Activated T-helper 1 cell treated with Interleukin-2 at 50 U/mL for 16 hours (primary cell): ENCODE measurements around the gene FBXL5.

Experiments
- DNase-seq: peaks from one replicate; pipeline ENCODE4 v3.0.0-alpha.2; 2020; ENCODE audit warnings: low read depth

The FBXL5 gene

DNA sequence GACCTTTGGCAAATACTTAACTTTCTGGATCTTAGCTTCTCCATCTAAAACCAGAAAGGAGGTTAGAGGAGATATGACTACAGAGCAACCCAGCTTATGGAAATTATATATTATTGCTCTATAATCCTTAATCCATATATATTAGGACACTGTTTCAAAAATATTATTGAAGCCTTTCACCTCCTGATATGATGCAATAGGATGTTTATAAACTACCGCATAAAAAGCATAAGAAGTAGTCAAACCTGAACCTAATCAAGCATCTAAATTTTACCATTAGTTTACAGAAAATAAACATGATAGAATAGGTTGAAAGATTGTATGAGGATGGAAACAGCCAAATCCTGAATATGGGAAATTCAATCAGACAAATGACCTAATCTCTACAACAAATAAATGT lies 20.9 kb upstream of the FBXL5 start:
- DNase-seq = no peak

DNA sequence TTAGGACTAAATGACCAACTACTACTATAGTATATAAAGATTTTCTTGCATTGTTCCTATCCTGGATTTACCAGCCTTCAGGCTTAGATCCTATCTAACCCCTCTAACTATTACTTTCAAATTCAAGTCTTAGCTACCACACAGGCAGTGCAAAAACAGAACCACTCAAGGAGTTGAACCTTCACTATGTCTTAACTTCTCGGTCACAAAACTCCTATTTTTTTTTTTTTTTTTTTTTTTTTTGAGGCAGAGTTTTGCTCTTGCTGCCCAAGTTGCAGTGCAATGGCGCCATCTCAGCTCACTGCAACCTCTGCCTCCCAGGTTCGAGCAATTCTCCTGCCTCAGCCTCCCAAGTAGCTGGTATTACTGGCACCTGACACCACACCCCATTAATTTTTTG lies 20.2 kb upstream of the FBXL5 start:
- no peak for DNase-seq

DNA sequence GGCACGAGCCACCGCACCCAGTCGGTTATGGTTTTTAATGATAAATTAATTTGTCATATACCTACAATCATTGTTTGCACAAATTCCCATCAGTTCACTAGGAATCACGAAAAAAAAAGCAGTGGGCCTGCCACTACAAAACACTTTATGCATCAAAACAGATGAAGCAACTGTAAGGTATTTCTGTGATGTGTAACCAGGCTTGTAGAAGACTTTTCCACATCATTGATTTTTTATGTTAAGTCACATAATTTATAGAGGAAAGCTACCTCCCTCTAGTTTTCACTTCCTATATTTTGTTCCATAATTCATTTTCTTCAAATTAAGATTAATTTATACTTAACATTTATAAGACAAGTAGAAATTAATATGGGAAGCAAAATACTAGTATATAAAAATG lies 19.8 kb upstream of the FBXL5 start:
- no peak for DNase-seq

DNA sequence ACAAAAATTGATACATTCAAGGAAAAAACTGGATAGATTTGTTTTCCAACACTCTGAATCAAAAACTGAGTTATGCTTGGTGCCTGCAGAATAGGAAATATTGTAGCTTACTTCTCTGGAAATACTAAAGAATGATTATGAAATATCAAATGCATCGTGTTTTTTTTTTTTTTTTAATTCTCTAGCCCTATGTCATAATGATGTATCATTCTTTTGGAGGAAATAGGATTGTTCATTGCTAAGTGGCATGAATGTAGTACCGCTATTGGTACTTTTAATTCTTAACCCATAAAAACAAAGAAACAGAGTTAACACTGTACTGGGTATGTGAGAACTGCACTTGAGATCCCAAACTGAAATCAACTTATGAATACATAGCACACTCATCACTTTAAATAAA lies 18.9 kb upstream of the FBXL5 start:
- DNase-seq = no peak

DNA sequence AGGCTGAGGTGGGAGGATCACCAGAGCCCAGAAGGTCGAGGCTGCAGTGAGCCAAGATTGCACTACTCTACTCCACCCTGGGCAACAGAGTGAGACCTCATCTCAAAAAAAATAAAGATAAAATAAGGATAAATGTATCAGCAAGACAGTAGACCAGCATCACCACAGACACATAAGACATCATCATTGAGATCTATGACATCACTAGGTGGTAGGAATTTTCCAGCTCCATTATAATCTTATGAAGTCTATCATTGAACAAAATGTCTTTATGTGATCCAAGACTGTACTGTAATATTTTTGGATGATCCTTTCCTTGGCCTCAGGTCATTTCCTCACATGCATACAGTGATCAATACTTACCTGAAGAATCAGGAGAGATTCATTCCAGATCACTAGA lies 18.2 kb upstream of the FBXL5 start:
- no peak for DNase-seq

DNA sequence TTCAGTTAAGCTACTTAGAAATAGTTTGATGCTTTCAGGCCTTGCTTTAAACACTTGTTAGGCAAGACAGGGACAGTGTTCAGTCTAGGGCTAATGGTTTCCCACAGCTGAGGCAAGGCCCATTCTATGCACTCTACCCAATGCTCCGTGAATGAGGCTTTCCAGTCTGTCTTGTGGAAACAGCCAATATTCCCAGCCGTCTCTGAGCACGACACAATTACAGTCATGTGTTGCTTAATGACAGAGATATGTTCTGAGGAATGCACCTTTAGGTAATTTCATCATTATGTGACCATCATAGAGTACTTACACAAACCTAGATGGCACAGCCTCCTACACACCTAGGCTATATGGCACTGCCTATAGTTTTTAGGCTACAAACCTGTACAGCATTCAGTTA lies 16.9 kb upstream of the FBXL5 start:
- no peak for DNase-seq

DNA sequence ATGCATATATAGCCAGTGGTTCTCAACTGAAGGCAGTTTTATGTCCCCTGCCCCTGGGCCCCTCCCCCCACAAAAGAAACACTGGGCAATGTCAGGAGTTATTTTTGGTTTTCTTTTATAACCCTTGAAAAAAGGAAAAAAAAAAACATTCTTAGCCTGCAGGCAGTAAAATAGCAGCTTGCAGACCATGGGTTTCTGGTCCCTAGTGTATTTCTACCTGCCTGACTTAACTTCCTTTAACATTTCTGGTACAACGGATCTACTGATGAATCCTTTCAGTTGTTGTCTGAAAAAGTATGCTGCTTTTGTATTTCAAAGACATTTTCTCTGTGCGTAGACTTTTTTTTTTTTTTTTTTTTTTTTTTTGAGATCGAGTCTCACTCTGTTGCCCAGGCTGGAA lies 15.4 kb upstream of the FBXL5 start:
- no peak for DNase-seq

DNA sequence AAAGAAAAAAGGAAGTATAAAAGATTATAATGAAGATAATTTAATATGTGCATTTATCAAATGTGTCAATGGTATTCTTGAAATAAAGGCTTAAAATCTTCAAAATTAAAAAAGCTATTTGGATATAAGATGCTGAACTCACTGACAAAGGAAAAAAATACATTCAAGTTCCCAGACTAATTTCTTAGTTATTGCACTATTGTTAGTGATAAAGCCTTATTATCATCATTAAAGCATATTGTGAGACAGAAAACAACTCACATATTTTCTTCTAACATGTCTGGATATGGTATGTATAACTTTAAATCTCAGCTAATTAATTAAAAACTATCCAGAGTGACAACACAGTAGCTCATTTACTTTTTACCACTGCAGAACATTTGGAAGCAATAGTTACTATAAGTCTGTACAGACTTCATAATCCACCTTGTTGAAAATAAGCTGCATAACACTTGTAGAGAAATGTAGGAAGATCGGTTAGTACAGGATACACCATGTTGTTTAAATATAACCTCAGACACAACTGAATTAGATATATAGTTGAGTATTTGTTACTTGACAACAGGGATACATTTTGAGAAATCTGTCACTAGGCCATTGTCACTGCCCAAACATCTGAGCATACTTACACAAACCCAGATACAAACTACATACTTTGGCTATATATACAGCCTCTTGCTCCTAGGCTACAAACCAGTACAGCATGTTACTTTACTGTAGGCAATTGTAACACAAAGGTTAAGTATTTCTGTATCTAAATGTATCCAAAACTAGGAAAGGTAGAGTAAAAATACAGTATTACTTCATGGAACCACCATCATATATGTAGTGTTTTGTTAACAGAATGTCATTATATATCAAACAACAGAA lies 13.6 kb upstream of the FBXL5 start:
- DNase-seq = no peak

DNA sequence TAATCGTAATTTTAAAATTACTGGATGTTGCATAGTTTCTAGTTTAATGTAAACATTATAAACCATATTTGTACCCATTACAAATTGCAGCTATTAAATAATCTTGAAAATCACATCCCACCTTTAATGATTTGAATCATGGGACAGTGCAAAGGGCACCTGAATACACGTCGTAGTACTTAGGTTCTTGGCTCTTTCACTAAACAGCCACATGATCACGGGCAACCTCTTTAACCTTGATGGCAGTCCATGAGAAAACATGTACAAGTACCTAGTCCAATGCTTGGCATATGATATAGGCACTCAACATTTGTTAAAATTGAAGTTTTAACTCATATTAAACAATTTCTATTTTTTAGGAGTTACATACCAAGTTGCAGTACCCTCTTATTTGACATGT lies 11.8 kb upstream of the FBXL5 start:
- DNase-seq = no peak

DNA sequence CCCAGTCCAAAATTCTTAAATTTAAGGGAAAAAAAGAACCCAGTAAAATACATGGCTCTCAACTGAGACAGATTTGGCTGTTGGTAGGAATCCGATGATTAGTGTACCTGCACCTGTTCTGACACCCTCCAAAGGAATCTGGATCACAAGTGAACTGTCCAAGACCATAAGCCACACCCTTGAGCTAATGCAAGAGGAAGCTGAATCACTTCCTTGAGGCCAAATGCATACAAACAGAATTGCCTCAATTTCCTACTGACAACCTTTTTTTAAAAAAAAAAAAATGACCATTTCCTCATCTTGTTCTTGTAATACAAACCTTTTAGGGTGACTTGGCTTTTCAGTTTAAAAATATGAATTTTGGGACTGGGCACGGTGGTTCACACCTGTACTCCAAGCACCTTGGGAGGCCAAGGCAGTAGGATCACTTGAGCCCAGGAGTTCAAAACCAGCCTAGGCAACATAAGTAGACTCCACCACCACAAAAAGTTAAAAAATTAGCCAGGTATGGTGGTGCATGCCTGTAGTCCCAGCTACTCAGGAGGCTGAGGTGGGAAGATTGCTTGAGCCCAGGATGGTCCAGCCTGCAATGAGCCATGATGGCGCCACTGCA lies 10.7 kb upstream of the FBXL5 start:
- no peak for DNase-seq

DNA sequence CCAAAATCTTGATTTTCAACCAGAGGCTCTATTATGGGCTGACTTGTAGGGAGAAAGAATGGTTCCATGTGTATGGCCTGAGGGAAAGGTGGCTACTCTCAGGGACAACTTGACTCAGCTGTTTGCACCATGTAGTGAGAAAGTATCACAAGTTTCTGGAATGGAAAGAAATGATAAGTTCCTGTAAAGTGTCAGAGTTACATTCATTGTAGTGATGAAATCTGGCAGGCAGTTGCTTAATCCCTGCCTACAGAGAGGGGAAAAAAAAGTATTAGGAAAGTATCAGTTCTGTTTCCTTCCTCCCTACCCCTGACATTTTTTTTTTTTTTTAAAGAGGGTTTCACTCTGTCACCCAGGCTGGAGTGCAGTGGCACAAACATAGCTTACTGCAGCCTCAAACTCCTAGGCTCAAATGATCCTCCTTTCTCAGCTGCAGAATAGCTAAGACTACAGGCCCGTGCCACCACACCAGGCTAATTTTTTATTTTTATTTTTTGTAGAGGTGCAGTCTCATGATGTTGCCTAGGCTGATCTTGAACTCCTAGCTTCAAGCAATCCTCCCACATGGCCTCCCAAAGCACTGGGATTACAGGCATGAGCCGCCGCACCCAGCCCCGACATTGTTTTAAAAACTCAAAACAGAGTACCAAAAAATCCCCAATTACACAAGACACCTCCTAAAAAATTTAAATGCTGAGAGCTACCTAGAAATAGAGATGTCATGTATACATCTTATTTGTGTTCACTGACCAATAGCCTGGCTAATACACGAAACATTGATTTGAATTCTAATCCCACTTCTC lies 4.8 kb upstream of the FBXL5 start:
- no peak for DNase-seq

DNA sequence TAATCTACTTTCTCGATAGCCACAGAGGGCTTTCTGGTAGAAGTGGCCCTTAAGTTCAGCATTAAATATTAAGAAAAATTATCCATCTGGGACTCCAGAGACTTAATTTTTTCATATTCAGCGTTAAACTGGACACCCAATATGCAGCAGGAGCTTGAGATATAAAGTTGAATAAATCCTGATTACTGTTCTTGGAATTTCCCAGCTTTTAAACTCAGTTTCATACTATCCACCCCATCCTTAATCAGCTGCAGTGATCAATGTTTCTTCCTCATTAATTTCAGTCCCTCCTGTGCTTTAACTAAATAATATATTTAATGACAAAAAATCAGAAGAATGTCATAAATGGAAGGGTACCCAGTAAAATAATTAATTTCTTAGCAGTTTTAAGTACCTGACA lies 3.6 kb upstream of the FBXL5 start:
- DNase-seq = no peak

DNA sequence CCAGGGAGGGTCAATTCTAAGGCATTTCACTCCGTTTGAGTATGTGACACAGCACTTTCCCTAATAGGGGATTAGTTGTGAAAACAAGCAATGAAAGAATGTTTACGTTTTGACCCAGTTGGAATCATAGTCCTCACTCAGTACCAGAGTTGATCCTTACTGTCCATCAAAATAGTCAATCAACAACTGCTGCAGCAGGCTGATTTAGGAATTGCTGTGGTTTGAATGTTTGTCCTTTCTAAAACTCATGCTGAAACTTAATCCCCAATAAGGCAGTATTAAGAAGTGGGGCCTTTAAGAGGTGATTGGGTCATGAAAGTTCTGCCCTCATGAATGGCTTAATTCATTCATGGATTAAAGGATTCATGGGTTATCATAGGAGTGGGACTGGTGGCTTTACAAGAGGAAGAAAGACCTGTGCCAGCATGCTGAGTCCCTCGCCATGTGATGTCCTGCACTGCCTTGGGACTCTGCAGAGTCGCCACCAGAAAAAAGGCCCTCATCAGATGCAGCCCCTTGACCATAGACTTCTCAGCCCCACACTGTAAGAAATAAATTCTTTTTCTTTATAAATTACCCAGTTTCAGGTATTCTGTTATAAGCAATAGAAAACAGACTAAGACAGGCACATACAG lies 3.1 kb upstream of the FBXL5 start:
- no peak for DNase-seq

DNA sequence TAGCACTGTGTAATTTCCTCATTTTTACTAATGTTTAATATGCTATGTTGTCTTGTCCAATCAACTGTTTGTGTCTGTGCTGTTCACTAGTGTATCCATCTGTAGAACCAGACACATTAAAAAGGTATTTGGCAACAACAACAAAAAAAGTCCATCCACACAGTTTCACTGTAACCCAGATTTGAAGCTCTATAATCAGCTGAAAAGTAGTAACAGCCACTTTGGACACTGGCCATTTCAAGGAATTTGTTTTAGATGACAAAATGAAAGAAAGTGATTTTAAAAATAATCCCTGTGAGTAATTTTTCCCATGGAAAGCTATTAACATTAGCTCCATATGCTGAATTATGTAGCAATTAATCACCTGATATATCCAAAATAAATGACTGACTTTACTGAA lies 2.2 kb upstream of the FBXL5 start:
- DNase-seq = no peak

DNA sequence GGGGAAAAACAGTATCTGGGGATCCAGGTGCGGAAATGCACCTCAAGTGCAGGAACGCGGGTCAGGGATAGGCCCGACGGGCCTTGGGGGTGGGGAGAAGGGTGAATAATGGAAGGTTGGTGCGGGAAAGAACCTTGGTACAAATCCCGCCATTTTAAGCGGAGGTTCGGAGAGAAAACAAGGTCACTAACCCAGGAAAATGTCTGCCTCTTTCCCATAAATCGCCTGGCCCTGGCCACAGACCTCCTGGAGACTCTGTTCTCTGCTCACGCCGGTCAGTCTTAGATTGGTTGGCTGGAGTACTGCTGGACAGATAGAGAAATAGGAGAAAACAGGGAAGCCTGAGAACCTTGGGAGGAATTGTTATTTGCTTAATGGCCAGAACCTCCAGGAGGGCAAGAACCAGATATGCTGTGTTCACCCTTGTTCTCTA lies 897 bp upstream of the FBXL5 start:
- DNase-seq = no peak

DNA sequence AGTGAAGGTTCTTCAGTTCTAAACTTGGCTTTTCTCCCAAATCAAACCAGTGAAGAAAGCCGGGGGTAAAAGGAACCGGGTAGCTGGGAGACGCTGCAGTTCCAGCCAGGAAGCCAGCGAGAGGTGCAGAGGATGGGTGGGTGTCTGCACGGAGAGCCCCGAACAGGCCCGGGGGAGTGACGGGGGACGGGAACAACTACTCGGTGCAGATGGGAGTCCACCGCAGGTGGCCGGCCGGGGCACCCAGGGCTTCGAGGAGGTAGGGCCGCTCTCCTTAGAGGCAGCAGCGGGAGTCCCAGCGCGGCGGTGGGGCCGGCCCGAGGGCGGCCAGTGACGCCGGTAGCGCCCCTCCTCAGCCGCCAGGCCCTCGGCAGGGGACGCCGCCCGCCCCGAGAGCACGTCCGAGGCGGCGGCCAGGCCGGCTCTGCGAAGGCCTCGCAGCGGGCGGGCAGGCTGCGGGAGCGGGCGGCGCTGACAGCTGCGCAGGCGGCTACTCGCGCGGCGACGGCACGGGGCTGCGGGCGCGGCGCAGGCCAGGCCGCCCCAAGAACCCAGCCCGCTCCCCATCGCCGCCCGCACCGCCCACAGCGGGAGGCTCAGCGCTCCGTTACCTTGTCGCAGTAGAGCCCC lies 449 bp downstream of the FBXL5 start:
- peak; percentile 19 for DNase-seq

DNA sequence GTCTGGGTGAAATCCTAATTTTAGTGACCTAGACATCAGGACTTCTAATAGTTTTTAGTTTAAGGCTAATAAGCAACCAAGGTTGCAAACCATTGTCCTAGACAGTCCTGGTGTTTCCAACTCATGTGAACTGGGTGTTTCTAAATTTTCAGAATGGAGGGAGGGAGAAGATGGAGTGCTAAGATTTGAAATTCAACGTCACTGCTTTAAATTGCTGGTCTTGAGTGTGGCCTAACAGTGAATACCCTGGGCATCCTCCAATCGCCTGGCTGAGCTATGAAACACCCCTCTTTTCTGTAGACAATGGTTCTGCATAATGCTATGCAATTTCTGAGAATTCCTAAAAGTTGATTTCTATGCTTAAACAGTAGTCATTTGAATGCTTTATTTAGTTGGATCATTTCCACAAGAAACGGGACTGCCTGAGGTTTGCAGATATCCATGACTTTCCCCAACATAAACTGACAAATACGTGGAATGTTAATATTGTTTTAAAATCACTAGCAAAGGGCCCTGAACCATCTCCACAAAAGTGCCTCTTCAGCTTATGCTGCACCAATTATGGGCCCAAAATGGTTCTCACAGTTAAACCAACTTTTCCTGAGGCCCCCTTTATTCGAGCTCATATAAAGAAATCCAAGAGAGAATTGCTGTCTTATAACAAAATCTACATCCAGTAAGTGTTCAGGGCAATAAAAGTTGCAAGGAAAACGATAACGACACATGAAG lies 1.1 kb downstream of the FBXL5 start:
- no peak for DNase-seq

DNA sequence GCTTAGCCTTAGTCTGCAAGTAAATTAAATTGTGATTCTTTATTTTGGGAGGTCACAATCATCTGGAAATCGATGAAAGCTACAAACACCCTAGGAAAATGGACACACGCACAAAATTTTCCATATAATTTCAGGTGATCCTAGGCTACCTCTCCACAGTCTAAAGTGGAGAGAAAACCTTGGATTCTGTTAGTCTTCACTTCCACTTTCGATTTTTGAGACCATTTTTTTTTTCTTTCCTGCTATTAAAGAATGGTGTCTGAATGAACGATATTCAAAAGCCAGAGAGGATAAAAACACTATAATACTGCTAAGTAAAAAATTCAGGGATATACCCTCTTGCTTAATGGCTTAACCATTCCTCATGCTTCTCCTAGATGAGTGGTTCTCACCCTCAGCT lies 1.7 kb downstream of the FBXL5 start:
- no peak for DNase-seq

DNA sequence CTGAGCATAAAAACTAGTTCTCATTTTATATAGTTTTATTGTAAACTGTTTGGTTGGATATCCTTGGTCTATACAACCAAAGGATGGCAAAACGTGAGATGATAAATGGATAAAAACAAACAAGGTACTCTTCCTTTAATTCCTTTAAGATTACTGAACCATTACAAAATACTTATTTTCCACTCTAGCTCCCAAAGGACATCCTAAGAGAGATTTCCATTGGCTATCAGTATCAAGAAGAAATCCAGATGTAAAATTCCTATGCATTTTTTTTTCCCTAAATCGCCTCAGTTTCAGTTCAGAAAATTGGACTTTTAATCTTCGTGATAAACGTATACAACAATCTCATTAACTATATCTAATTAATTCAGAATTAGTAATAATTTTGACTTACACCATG lies 2.3 kb downstream of the FBXL5 start:
- DNase-seq = no peak

DNA sequence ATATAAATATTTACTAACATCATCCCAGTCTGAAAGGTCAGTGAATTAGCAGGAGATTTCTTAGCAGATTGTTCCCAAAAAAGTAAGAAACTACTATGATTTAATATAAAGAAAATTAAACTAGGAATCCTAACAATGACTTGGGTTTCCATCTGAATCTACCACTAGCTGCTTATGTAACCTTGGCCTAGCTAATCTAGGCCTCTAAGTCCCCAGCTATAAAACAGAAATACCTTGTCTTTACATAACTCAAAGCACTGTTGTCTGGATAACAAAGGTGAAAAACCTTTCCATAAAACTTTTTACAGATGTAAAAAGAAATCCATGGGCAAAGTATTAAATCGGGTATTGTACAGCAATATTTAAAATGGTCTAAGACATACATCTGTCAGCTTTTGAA lies 3.0 kb downstream of the FBXL5 start:
- no peak for DNase-seq

DNA sequence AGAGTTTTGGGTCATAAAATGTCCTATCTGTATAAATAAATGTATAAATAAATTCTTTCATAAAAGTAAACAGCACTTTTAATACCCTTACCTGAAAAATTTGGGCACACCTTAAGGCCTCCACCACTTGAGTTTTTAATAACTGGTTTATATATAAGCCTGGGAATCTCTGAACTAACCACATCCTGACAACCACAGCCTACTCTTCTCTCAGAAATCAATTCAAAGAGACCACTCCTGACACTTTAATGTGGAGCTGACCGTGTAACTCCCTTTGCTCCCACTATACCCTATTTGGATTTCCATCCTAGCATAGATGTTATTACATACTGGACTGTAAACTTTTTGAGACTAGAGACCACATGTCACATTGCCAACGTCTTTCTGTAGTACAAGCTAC lies 3.5 kb downstream of the FBXL5 start:
- DNase-seq = no peak
